ENCODE data around the gene LRRN2. TPM values are rescaled to one million over a fixed set of nuclear protein-coding genes. Genes with fewer than 3 reads are reported as not detected.
"Not testable (repeated sequence)": the region's sequence is repeated elsewhere in the genome, so short reads cannot be mapped to it uniquely, and the experiment has no call there.

The LRRN2 gene
- total and polyA plus RNA-seq, 9 of the 15 experiments (the other 6 are each of a cell fraction or from before 2014, with no cell fraction given), result 0.05 TPM; not detected in 8

DNA sequence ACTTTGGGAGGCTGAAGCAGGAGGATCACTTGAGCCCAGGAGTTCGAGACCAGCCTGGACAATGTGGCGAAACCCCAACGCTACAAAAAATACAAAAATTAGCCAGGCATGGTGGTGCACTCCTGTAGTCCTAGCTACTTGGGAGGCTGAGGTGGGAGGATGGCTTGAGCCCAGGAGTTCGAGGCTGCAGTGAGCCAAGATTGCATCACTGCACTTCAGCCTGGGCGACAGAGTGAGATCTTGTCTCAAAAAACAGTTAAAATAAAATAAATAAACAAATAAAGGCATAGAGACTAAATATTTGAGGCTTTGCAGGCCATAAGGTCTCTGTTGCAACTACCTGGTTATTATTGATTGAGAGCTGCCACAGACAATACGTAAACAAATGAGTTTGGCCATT lies 41.9 kb upstream of the LRRN2 start:
- in situ Hi-C loops (cut with MboI); H3K36me3 ChIP-seq (ENCODE audit: control insufficient read depth, insufficient read depth, low read length); H3K79me2 ChIP-seq (ENCODE audit: control insufficient read depth, insufficient read depth, low read length); H3K9ac ChIP-seq (ENCODE audit: insufficient read depth in 1 of 2, low read depth in 2 of 2, low read length in 2 of 2); H3K9me3 ChIP-seq (replicated peaks; ENCODE audit: control insufficient read depth, insufficient read depth, low read depth, low read length); H2AFZ ChIP-seq (ENCODE audit: low read depth, low read length); H3K27ac ChIP-seq (ENCODE audit: extremely low read depth, low read depth, low read length); H3K4me1 ChIP-seq (replicated peaks in 1 of 2; ENCODE audit: control insufficient read depth in 2 of 2, insufficient read depth in 2 of 2, low read length in 2 of 2); H3K9me1 ChIP-seq (ENCODE audit: control insufficient read depth, insufficient read depth, low read length); FAIRE-seq; ATAC-seq; H3K4me2 ChIP-seq (ENCODE audit: insufficient read depth, low read length); intact Hi-C loops (cut with micrococcal nuclease); H4K20me1 ChIP-seq (replicated peaks; ENCODE audit: control insufficient read depth, insufficient read depth, low read length); H3K4me3 ChIP-seq; BruUV-seq (replicated peaks); DNase-seq (ENCODE audit: extremely low read depth in 1 of 4, low spot score in 3 of 4): not testable (repeated sequence)
- POLR2A ChIA-PET, result interaction anchor here (0.6 to 1.1 kb wide), 3 partner anchors 9 to 165 kb away, joined by 3 read pairs; no protein-coding TSS in a partner anchor
- CTCF ChIA-PET (ENCODE audit: low intra/inter-chr PET ratio), result interaction anchor here (0.6 kb wide), 1 partner anchor 1248 kb away, joined by 4 read pairs; no protein-coding TSS in a partner anchor
- H3K27me3 ChIP-seq (ENCODE audit: control insufficient read depth in 2 of 2, insufficient read depth in 2 of 2, low read length in 2 of 2), result peaks cover 7 to 30% of the 10 kb centered on the region in 2 experiments; a peak in 4 of 5 replicates
- 38% methylated on average over 6 of the region's 6 CpGs for WGBS (ENCODE audit: insufficient coverage, low coverage, missing lambda C conversion rate)
- TF ChIP-seq, protein P1, sequence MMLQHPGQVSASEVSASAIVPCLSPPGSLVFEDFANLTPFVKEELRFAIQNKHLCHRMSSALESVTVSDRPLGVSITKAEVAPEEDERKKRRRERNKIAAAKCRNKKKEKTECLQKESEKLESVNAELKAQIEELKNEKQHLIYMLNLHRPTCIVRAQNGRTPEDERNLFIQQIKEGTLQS (IDR thresholded peaks at IDR 0.05), result peak; percentile 64
- TF ChIP-seq, protein P1 (CRISPR knock-in tag; conservative IDR thresholded peaks at IDR 0.05), result not testable (repeated sequence)
- peak; percentile 45; the same call in 1 of the 2 replicates for TF ChIP-seq CEBPB (tag; IDR thresholded peaks at IDR 0.05)
- TF ChIP-seq CEBPG (CRISPR knock-in tag; IDR thresholded peaks at IDR 0.05), result peak; percentile 41; the same call in 1 of the 2 replicates
- peak in 1 of 2 experiments; percentile 68; a peak in 2 of 4 replicates for TF ChIP-seq CEBPG (tag; conservative IDR thresholded peaks at IDR 0.05 in 1 of 2, IDR thresholded peaks at IDR 0.05 in 1 of 2)

Measured in K562 (cell line).